ENCODE measurements around the gene GPANK1. TPM values are rescaled to one million over a fixed set of nuclear protein-coding genes. Genes with fewer than 3 reads are reported as not detected.

The GPANK1 gene
- total and polyA plus RNA-seq, 2 of the 4 experiments (the other 2 are of a cell fraction), result 6.1 to 13.8 TPM

DNA sequence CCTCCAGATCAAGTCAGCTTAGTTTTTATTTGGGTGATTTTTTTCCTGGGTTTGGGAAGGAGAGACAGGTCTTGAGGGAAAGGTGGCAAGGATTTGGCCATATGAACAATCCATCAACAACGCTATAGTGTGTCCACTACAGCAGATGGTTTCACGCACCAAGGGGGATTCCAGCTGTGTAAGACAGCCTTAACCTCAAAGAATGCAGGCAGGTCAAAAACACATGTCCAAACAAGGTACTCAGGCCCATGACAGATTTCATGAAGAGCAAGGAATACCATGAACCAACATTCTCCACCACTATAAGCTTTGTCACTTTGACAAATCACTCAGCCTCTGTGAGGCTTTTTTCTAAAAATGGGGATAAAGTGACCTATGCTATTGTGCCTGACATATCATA lies 47.8 kb downstream of the GPANK1 start:
- Histone ChIP-seq H2BK15ac (ENCODE audit: low read depth, low read length) (no peak overlapping the region), H4K8ac (ENCODE audit: low read depth in 2 of 2, low read length in 2 of 2) (no peak overlapping the region), H3K14ac (replicated peaks; ENCODE audit: low read depth, low read length) (no peak overlapping the region), H3K9ac (ENCODE audit: low read depth, low read length) (no peak overlapping the region), H3K23ac (ENCODE audit: low read depth, low read length) (no peak overlapping the region), H3K9me1 (ENCODE audit: insufficient read depth, low read length) (0 out of 2 replicates have a peak, but pooled peaks cover 3% of the 10 kb centered on the region), H3K4me2 (ENCODE audit: low read depth, low read length) (no peak overlapping the region), H3K56ac (ENCODE audit: extremely low read depth, insufficient read depth, low read length) (no peak overlapping the region), H4K91ac (ENCODE audit: insufficient read depth, low read depth, low read length) (no peak overlapping the region), H3K4me3 (ENCODE audit: insufficient read depth, low read depth, low read length) (no peak overlapping the region), H3K4ac (ENCODE audit: low read depth, low read length) (no peak overlapping the region), H3K9me3 (ENCODE audit: control insufficient read depth, insufficient read depth, low read length) (no peaks in the 10 kb centered on the region), H2BK20ac (ENCODE audit: low read depth, low read length) (no peak overlapping the region), H3K79me1 (ENCODE audit: low read depth in 1 of 2, low read length in 2 of 2) (peaks cover 0 to 8% of the 10 kb centered on the region in 2 experiments; a peak in 1 of 4 replicates), H3K27ac (ENCODE audit: insufficient read depth, low read length) (no peak overlapping the region), H3K27me3 (ENCODE audit: control insufficient read depth, insufficient read depth, low read length) (peaks cover 3% of the 10 kb centered on the region), H2AFZ (replicated peaks; ENCODE audit: low read length, poor library complexity) (no peak overlapping the region), H4K5ac (ENCODE audit: low read depth, low read length) (no peak overlapping the region), H3K4me1 (ENCODE audit: control insufficient read depth, insufficient read depth, low read length) (no peaks in the 10 kb centered on the region), H2BK120ac (ENCODE audit: low read depth, low read length) (no peak overlapping the region), H3K18ac (ENCODE audit: low read depth, low read length) (no peak overlapping the region), H4K20me1 (ENCODE audit: insufficient read depth, low read length) (peaks cover 11% of the 10 kb centered on the region), H2AK9ac (replicated peaks; ENCODE audit: low read depth, low read length, poor library complexity) (no peak overlapping the region), H2BK5ac (ENCODE audit: low read depth, low read length, poor library complexity, severe bottlenecking) (no peak overlapping the region), H2AK5ac (ENCODE audit: low read depth, low read length) (no peak overlapping the region), H3K36me3 (ENCODE audit: control insufficient read depth, insufficient read depth, low read length) (no peaks in the 10 kb centered on the region; the same call in 1 of the 2 replicates)
- CTCF ChIA-PET, result no interaction called here
- ATAC-seq (ENCODE audit: low read depth) (no peak), DNase-seq (no peak)
- TF ChIP-seq SMC3 (IDR thresholded peaks at IDR 0.05; ENCODE audit: low read depth, low read length), result no peak
- TF ChIP-seq MAFK (IDR thresholded peaks at IDR 0.05; ENCODE audit: low read depth, low read length), result no peak
- TF ChIP-seq RAD21 (IDR thresholded peaks at IDR 0.05; ENCODE audit: low read length), result no peak
- no peak for TF ChIP-seq MXI1 (IDR thresholded peaks at IDR 0.05; ENCODE audit: borderline replicate concordance, low read depth, low read length)
- TF ChIP-seq RCOR1 (IDR thresholded peaks at IDR 0.05; ENCODE audit: insufficient replicate concordance, low read length), result no peak
- TF ChIP-seq MAZ (IDR thresholded peaks at IDR 0.05; ENCODE audit: borderline replicate concordance, low read depth, low read length), result no peak
- TF ChIP-seq CTCF (conservative IDR thresholded peaks at IDR 0.05; ENCODE audit: low read depth, low read length), result no peak
- TF ChIP-seq POLR2A (IDR thresholded peaks at IDR 0.05; ENCODE audit: low read depth, low read length), result no peak
- TF ChIP-seq BHLHE40 (IDR thresholded peaks at IDR 0.05; ENCODE audit: low read depth, low read length), result no peak
- TF ChIP-seq ELK1 (IDR thresholded peaks at IDR 0.05; ENCODE audit: borderline replicate concordance, low read depth, low read length), result no peak
- no peak for TF ChIP-seq NFE2L2 (IDR thresholded peaks at IDR 0.05; ENCODE audit: low read depth, low read length)
- TF ChIP-seq, protein P1, sequence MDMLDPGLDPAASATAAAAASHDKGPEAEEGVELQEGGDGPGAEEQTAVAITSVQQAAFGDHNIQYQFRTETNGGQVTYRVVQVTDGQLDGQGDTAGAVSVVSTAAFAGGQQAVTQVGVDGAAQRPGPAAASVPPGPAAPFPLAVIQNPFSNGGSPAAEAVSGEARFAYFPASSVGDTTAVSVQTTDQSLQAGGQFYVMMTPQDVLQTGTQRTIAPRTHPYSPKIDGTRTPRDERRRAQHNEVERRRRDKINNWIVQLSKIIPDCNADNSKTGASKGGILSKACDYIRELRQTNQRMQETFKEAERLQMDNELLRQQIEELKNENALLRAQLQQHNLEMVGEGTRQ (IDR thresholded peaks at IDR 0.05; ENCODE audit: low read depth, low read length), result no peak
- intact Hi-C loops (cut with micrococcal nuclease) (no loop called here), in situ Hi-C loops (cut with MboI; ENCODE audit: low sequenced_read_pairs) (no loop called here), dilution Hi-C loops (cut with HindIII; ENCODE audit: low sequenced_read_pairs, unreplicated experiment) (no loop called here)
- no CpG with 5 or more reads among the region's 2 CpGs for WGBS, 2 experiments (ENCODE audit: extremely low coverage in 2 of 2, insufficient read length in 1 of 2)
- no TSS peak for BruUV-seq (replicated peaks)
- POLR2A ChIA-PET (ENCODE audit: unreplicated experiment), result no interaction called here

All from IMR-90 (cell line).